GM12892 (cell line): ENCODE data around the gene KLK14.

ENCODE experiments used
- POLR2A ChIP-seq: IDR thresholded peaks from 2 replicates; pipeline ENCODE4 v1.6.1; 2011; ENCODE audit warnings: low read depth, low read length, control low read depth
- POLR2AphosphoS5 ChIP-seq: IDR thresholded peaks from 2 replicates; pipeline ENCODE4 v1.6.1; 2011; ENCODE audit warnings: low read depth, low read length, control low read depth
- TAF1 ChIP-seq: IDR thresholded peaks from 2 replicates; pipeline ENCODE4 v1.6.1; 2011; ENCODE audit warnings: low read depth, mild to moderate bottlenecking, control low read depth, low read length, borderline replicate concordance

DNA sequence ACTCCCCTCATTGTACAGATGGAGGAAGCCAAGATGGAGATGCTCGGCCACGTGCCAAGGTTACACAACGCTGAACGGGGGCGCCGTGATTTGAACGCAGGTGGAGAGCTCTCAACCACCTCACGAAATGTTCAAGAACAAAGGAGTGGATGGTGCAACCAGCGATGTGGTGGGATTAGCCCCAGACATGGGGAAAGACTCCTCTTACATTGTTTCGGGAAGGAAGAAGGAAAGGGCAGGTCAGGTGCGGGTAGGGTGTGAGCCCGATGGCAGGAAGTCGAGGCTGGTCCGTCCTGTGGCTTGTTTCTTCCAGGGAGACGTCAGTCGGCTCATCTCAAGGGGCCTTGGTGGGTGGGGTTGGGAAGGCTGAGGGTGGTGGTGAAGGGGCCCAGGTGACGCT, 7.1 kb upstream of the KLK14 start:
- no peak for TF ChIP-seq POLR2A
- no peak for TF ChIP-seq TAF1
- TF ChIP-seq POLR2AphosphoS5 = no peak
